IMR-90 (cell line): Measurements from ENCODE around the gene ALG11. TPM values are rescaled to one million over a fixed set of nuclear protein-coding genes. Genes with fewer than 3 reads are reported as not detected.

Experiments
- ATAC-seq: fragments of 200-7000 bp; cut with Tn5 transposase; 2 replicates; pipeline ENCODE4 v1.9.1; 2020; ENCODE audit warnings: low read depth, mild to moderate bottlenecking, moderate library complexity
- BruUV-seq: library from RNA; stranded (reverse); fragments of 400-500 nt; replicated peaks from 2 replicates; lab custom pipeline; 2021; lab: Mats Ljungman, UMichigan
- CTCF ChIA-PET: fragments of 300-600 bp; formaldehyde crosslinking; extraction: SDS; loops from one replicate; lab custom pipeline; 2021; ENCODE audit warnings: antibody characterized with exemption; lab: Yijun Ruan, JAX
- POLR2A ChIA-PET: fragments of 300-600 bp; sonication (Branson Sonifier 250); formaldehyde crosslinking; loops from one replicate; lab custom pipeline; 2022; ENCODE audit warnings: antibody characterized with exemption; ENCODE audit not compliant: unreplicated experiment; lab: Charles Lee
- DNase-seq: peaks from one replicate; pipeline ENCODE4 v3.0.0; 2013
- H2AFZ ChIP-seq: replicated peaks from 2 replicates; pipeline ENCODE3; 2013; ENCODE audit warnings: low read length, mild to moderate bottlenecking; ENCODE audit not compliant: poor library complexity
- H2AK5ac ChIP-seq: 2 replicates; pipeline ENCODE4 v1.6.1; 2013; ENCODE audit warnings: low read depth, low read length, inconsistent platforms
- H2AK9ac ChIP-seq: replicated peaks from 2 replicates; pipeline ENCODE3; 2013; ENCODE audit warnings: mild to moderate bottlenecking, low read depth, low read length, moderate library complexity; ENCODE audit not compliant: poor library complexity
- H2BK120ac ChIP-seq: 2 replicates; pipeline ENCODE4 v1.6.1; 2013; ENCODE audit warnings: low read depth, low read length, inconsistent platforms
- H2BK15ac ChIP-seq: 3 replicates; pipeline ENCODE4 v1.6.1; 2013; ENCODE audit warnings: low read depth, low read length, inconsistent platforms
- H2BK20ac ChIP-seq: 2 replicates; pipeline ENCODE4 v1.6.1; 2013; ENCODE audit warnings: low read depth, mild to moderate bottlenecking, inconsistent platforms, low read length, moderate library complexity
- H2BK5ac ChIP-seq: 2 replicates; pipeline ENCODE4 v1.6.1; 2013; ENCODE audit warnings: mild to moderate bottlenecking, low read depth, low read length, inconsistent platforms; ENCODE audit not compliant: poor library complexity, severe bottlenecking
- H3K14ac ChIP-seq: replicated peaks from 2 replicates; pipeline ENCODE4 v1.6.1; 2013; ENCODE audit warnings: low read depth, low read length, inconsistent platforms
- H3K18ac ChIP-seq: 2 replicates; pipeline ENCODE4 v1.6.1; 2013; ENCODE audit warnings: low read depth, low read length, control low read depth
- H3K23ac ChIP-seq: 2 replicates; pipeline ENCODE4 v1.6.1; 2013; ENCODE audit warnings: low read depth, low read length, inconsistent platforms
- H3K27ac ChIP-seq: 2 replicates; pipeline ENCODE4 v1.5.1; 2013; ENCODE audit warnings: mild to moderate bottlenecking, control low read depth, low read length; ENCODE audit not compliant: insufficient read depth
- H3K27me3 ChIP-seq: 2 replicates; pipeline ENCODE4 v1.6.1; 2013; ENCODE audit warnings: low read length; ENCODE audit not compliant: control insufficient read depth, insufficient read depth
- H3K36me3 ChIP-seq: 2 replicates; pipeline ENCODE4 v1.6.1; 2013; ENCODE audit warnings: low read length, mixed read lengths; ENCODE audit not compliant: control insufficient read depth, insufficient read depth
- H3K4ac ChIP-seq: 2 replicates; pipeline ENCODE4 v1.6.1; 2013; ENCODE audit warnings: low read depth, low read length, inconsistent platforms
- H3K4me1 ChIP-seq: 2 replicates; pipeline ENCODE4 v1.6.1; 2013; ENCODE audit warnings: low read length, mixed read lengths; ENCODE audit not compliant: control insufficient read depth, insufficient read depth
- H3K4me2 ChIP-seq: 2 replicates; pipeline ENCODE4 v1.6.1; 2013; ENCODE audit warnings: low read depth, mild to moderate bottlenecking, control low read depth, low read length, moderate library complexity
- H3K4me3 ChIP-seq: 2 replicates; pipeline ENCODE4 v1.5.1; 2013; ENCODE audit warnings: low read depth, mild to moderate bottlenecking, control low read depth, low read length, moderate library complexity; ENCODE audit not compliant: insufficient read depth
- H3K56ac ChIP-seq: 2 replicates; pipeline ENCODE4 v1.6.1; 2013; ENCODE audit warnings: low read length, inconsistent platforms; ENCODE audit not compliant: insufficient read depth; ENCODE audit errors: extremely low read depth
- H3K79me1 ChIP-seq, 2 experiments: 2 replicates each; pipeline ENCODE4 v1.6.1; 2013; ENCODE audit warnings: low read length in 2 of 2, inconsistent platforms in 1 of 2, low read depth in 1 of 2
- H3K9ac ChIP-seq: 2 replicates; pipeline ENCODE4 v1.6.1; 2013; ENCODE audit warnings: low read depth, low read length, control low read depth
- H3K9me1 ChIP-seq: 2 replicates; pipeline ENCODE4 v1.6.1; 2013; ENCODE audit warnings: low read length, inconsistent platforms; ENCODE audit not compliant: insufficient read depth
- H3K9me3 ChIP-seq: 2 replicates; pipeline ENCODE4 v1.6.1; 2013; ENCODE audit warnings: low read length; ENCODE audit not compliant: control insufficient read depth, insufficient read depth
- H4K20me1 ChIP-seq: 2 replicates; pipeline ENCODE4 v1.6.1; 2013; ENCODE audit warnings: low read length, inconsistent platforms; ENCODE audit not compliant: insufficient read depth
- H4K5ac ChIP-seq: 2 replicates; pipeline ENCODE4 v1.6.1; 2013; ENCODE audit warnings: mild to moderate bottlenecking, low read depth, low read length, control low read depth
- H4K8ac ChIP-seq, 2 experiments: 2 replicates each; pipeline ENCODE4 v1.6.1; 2013; ENCODE audit warnings: low read depth in 2 of 2, low read length in 2 of 2, control low read depth in 1 of 2, inconsistent platforms in 1 of 2
- H4K91ac ChIP-seq: 2 replicates; pipeline ENCODE4 v1.6.1; 2013; ENCODE audit warnings: low read depth, low read length, inconsistent platforms; ENCODE audit not compliant: insufficient read depth
- BHLHE40 ChIP-seq: fragments of 150-350 bp; IDR thresholded peaks from 2 replicates; pipeline ENCODE4 v1.6.1; 2016; ENCODE audit warnings: mild to moderate bottlenecking, low read depth, low read length
- CEBPB ChIP-seq: IDR thresholded peaks from 2 replicates; pipeline ENCODE4 v1.6.1; 2012; ENCODE audit warnings: low read depth, low read length, improper control_type of control experiment
- CHD1 ChIP-seq: IDR thresholded peaks from 2 replicates; pipeline ENCODE4 v1.6.1; 2012; ENCODE audit warnings: low read depth, low read length, improper control_type of control experiment
- CTCF ChIP-seq: conservative IDR thresholded peaks from 2 replicates; pipeline ENCODE4 v1.5.1; 2012; ENCODE audit warnings: mild to moderate bottlenecking, low read depth, low read length, improper control_type of control experiment
- ELK1 ChIP-seq: fragments of 150-350 bp; IDR thresholded peaks from 2 replicates; pipeline ENCODE4 v1.6.1; 2016; ENCODE audit warnings: low read depth, mild to moderate bottlenecking, low read length, moderate library complexity, borderline replicate concordance
- FOS ChIP-seq: fragments of 150-350 bp; IDR thresholded peaks from 2 replicates; pipeline ENCODE4 v1.6.1; 2016; ENCODE audit warnings: low read depth, low read length
- MAFK ChIP-seq: IDR thresholded peaks from 2 replicates; pipeline ENCODE4 v1.6.1; 2012; ENCODE audit warnings: low read depth, low read length, improper control_type of control experiment
- MAZ ChIP-seq: IDR thresholded peaks from 2 replicates; pipeline ENCODE4 v1.6.1; 2012; ENCODE audit warnings: low read depth, mild to moderate bottlenecking, low read length, improper control_type of control experiment, moderate library complexity, borderline replicate concordance
- MXI1 ChIP-seq: IDR thresholded peaks from 2 replicates; pipeline ENCODE4 v1.6.1; 2012; ENCODE audit warnings: low read depth, mild to moderate bottlenecking, low read length, moderate library complexity, borderline replicate concordance
- NFE2L2 ChIP-seq: fragments of 150-350 bp; IDR thresholded peaks from 2 replicates; pipeline ENCODE4 v1.6.1; 2016; ENCODE audit warnings: low read depth, mild to moderate bottlenecking, low read length
- POLR2A ChIP-seq: IDR thresholded peaks from 2 replicates; pipeline ENCODE4 v1.6.1; 2012; ENCODE audit warnings: mild to moderate bottlenecking, low read depth, low read length
- RAD21 ChIP-seq: IDR thresholded peaks from 2 replicates; pipeline ENCODE4 v1.6.1; 2012; ENCODE audit warnings: low read length, improper control_type of control experiment
- RCOR1 ChIP-seq: IDR thresholded peaks from 2 replicates; pipeline ENCODE4 v1.6.1; 2012; ENCODE audit warnings: mild to moderate bottlenecking, low read length, improper control_type of control experiment; ENCODE audit not compliant: insufficient replicate concordance
- RFX5 ChIP-seq: IDR thresholded peaks from 2 replicates; pipeline ENCODE4 v1.8.0; 2012; ENCODE audit warnings: low read depth, mild to moderate bottlenecking, low read length, moderate library complexity
- SMC3 ChIP-seq: fragments of 150-350 bp; IDR thresholded peaks from 2 replicates; pipeline ENCODE4 v1.6.1; 2016; ENCODE audit warnings: low read depth, mild to moderate bottlenecking, antibody characterized with exemption, low read length, moderate library complexity
- USF2 ChIP-seq: fragments of 150-350 bp; IDR thresholded peaks from 2 replicates; pipeline ENCODE4 v1.6.1; 2017; ENCODE audit warnings: mild to moderate bottlenecking, antibody characterized with exemption, low read length, low read depth
- WGBS, 2 experiments: methylation state at CpG; one replicate each; pipeline versions ENCODE4 v1.1.5 to v1.1.7; 2013; ENCODE audit warnings: missing lambda C conversion rate in 2 of 2; ENCODE audit not compliant: insufficient read length in 1 of 2; ENCODE audit errors: extremely low coverage in 2 of 2; 5-methylcytosine and 5-hydroxymethylcytosine counted together
- dilution Hi-C: fragments of 300-500 bp; cut with HindIII; formaldehyde crosslinking; loops from one replicate; pipeline ENCODE4 v1.14.3; 2018; ENCODE audit warnings: low sequenced_read_pairs; ENCODE audit not compliant: unreplicated experiment
- in situ Hi-C: fragments of 300-500 bp; cut with MboI; formaldehyde crosslinking; loops from 3 replicates; pipeline ENCODE4 v1.14.3; 2019; ENCODE audit warnings: low sequenced_read_pairs, inconsistent platforms, mixed read lengths
- intact Hi-C: fragments of 100-400 bp; cut with micrococcal nuclease; formaldehyde crosslinking; loops from 2 replicates; pipeline ENCODE4 v1.10.0; 2022
- polyA plus RNA-seq, 3 experiments: library from polyadenylated mRNA; depleted of rRNA; stranded (reverse); fragments of >200 nt; gene quantifications; 2 replicates each; pipeline ENCODE4 v1.2.3, GENCODE V29; 2012; ENCODE audit warnings: low replicate concordance in 1 of 3
- total RNA-seq: library from RNA; depleted of rRNA; stranded (reverse); fragments of >200 nt; gene quantifications from 2 replicates; pipeline ENCODE4 v1.2.3, GENCODE V29; 2012

The ALG11 gene
- total and polyA plus RNA-seq, 2 of the 4 experiments (the other 2 are of a cell fraction) = 10.0 to 12.7 TPM

GRCh38 chr13:52048516-52048915 lies 36.3 kb downstream of the ALG11 start:
- H3K4me3 ChIP-seq = no peak overlapping the region
- no peaks in the 10 kb centered on the region for H3K4me1 ChIP-seq
- H2AK9ac ChIP-seq = no peak overlapping the region
- CTCF ChIA-PET = no interaction called here
- no peak overlapping the region for H2BK20ac ChIP-seq
- H3K4me2 ChIP-seq = no peak overlapping the region
- ATAC-seq = no peak
- H3K18ac ChIP-seq = no peak overlapping the region
- no peak overlapping the region for H2BK5ac ChIP-seq
- no peak overlapping the region for H2BK15ac ChIP-seq
- no peak overlapping the region for H3K9ac ChIP-seq
- no peak overlapping the region for H3K23ac ChIP-seq
- H2AFZ ChIP-seq = no peak overlapping the region
- no peak overlapping the region for H3K4ac ChIP-seq
- no TSS peak for BruUV-seq
- no peak overlapping the region for H3K56ac ChIP-seq
- no peaks in the 10 kb centered on the region for H3K79me1 ChIP-seq
- no peak overlapping the region for H3K14ac ChIP-seq
- no peak overlapping the region for H2BK120ac ChIP-seq
- no CpG with 5 or more reads among the region's 2 CpGs for WGBS, 2 experiments
- no peak overlapping the region for H4K5ac ChIP-seq
- H3K36me3 ChIP-seq = no peaks in the 10 kb centered on the region
- intact Hi-C loops = no loop called here
- no peaks in the 10 kb centered on the region for H3K9me1 ChIP-seq
- no peaks in the 10 kb centered on the region for H3K9me3 ChIP-seq
- no peak overlapping the region for H3K27ac ChIP-seq
- H4K8ac ChIP-seq = no peak overlapping the region
- no peak for TF ChIP-seq NFE2L2
- no peak for TF ChIP-seq MAFK
- TF ChIP-seq SMC3 = no peak
- TF ChIP-seq MAZ = no peak
- no peak for TF ChIP-seq FOS
- no peak for TF ChIP-seq ELK1
- no peak for TF ChIP-seq CTCF
- TF ChIP-seq RAD21 = no peak
- no peak for TF ChIP-seq RFX5
- TF ChIP-seq CHD1 = no peak
- TF ChIP-seq CEBPB = no peak
- TF ChIP-seq MXI1 = no peak
- no peak for TF ChIP-seq POLR2A
- no peak for TF ChIP-seq USF2
- TF ChIP-seq BHLHE40 = no peak
- TF ChIP-seq RCOR1 = no peak
- no peaks in the 10 kb centered on the region for H4K20me1 ChIP-seq
- H2AK5ac ChIP-seq = no peak overlapping the region
- POLR2A ChIA-PET = no interaction called here
- dilution Hi-C loops = no loop called here
- peak; percentile 41 for DNase-seq
- H3K27me3 ChIP-seq = no peaks in the 10 kb centered on the region
- no peak overlapping the region for H4K91ac ChIP-seq
- in situ Hi-C loops = no loop called here
